Ishikawa (cell line): Measurements from ENCODE around the gene P2RX1.

Experiments used
- CEBPB ChIP-seq: IDR thresholded peaks from 2 replicates; pipeline ENCODE4 v1.6.1; 2012
- CREB1 ChIP-seq: IDR thresholded peaks from 2 replicates; pipeline ENCODE4 v1.6.1; 2012; ENCODE audit warnings: low read depth
- EGR1 ChIP-seq: IDR thresholded peaks from 2 replicates; pipeline ENCODE4 v1.6.1; 2012
- EP300 ChIP-seq: IDR thresholded peaks from 2 replicates; pipeline ENCODE4 v1.6.1; 2012; ENCODE audit warnings: borderline replicate concordance
- FOXM1 ChIP-seq: IDR thresholded peaks from 2 replicates; pipeline ENCODE4 v1.6.1; 2012; ENCODE audit warnings: low read depth, borderline replicate concordance
- NFIC ChIP-seq: IDR thresholded peaks from 2 replicates; pipeline ENCODE4 v1.6.1; 2012
- RAD21 ChIP-seq: IDR thresholded peaks from 2 replicates; pipeline ENCODE4 v1.6.1; 2012; ENCODE audit warnings: low read depth
- TAF1 ChIP-seq: IDR thresholded peaks from 2 replicates; pipeline ENCODE4 v1.6.1; 2012; ENCODE audit warnings: low read depth, mild to moderate bottlenecking
- TCF12 ChIP-seq: IDR thresholded peaks from 2 replicates; pipeline ENCODE4 v1.6.1; 2012; ENCODE audit warnings: low read depth
- TEAD4 ChIP-seq: IDR thresholded peaks from 2 replicates; pipeline ENCODE4 v1.6.1; 2012
- YY1 ChIP-seq: IDR thresholded peaks from 2 replicates; pipeline ENCODE4 v1.6.1; 2012; ENCODE audit warnings: low read depth
- ZBTB7A ChIP-seq: IDR thresholded peaks from 2 replicates; pipeline ENCODE4 v1.6.1; 2012; ENCODE audit warnings: low read depth
- TF ChIP-seq, protein P1 (sequence below): IDR thresholded peaks from 2 replicates; pipeline ENCODE4 v1.6.1; 2012
- TF ChIP-seq, protein P2 (sequence below): IDR thresholded peaks from 2 replicates; pipeline ENCODE4 v1.6.1; 2012; ENCODE audit warnings: low read depth, mild to moderate bottlenecking
- TF ChIP-seq, protein P3 (sequence below): IDR thresholded peaks from 2 replicates; pipeline ENCODE4 v1.6.1; 2012

The P2RX1 gene

DNA sequence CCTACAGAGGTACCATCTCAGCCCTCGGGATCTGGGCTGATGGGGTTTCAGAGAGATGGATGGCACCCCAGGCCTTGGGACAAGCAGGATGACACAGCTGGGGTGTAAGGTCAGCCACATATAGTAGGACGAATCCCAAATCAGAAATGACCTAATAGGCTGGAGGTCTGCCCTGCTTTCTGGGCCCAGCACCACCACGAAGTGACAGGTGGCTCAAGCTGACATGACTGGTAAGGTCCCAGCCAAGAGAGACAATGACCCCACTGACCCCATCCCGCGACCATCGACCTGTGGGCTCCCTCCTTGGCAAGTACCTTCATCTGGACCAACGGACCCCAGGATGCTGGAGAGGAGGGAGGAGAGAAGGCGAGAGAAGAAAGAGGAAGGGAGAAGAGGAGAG lies 39.0 kb downstream of the P2RX1 start:
- TF ChIP-seq EP300: no peak
- TF ChIP-seq, protein P1, sequence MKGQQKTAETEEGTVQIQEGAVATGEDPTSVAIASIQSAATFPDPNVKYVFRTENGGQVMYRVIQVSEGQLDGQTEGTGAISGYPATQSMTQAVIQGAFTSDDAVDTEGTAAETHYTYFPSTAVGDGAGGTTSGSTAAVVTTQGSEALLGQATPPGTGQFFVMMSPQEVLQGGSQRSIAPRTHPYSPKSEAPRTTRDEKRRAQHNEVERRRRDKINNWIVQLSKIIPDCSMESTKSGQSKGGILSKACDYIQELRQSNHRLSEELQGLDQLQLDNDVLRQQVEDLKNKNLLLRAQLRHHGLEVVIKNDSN: no peak
- no peak for TF ChIP-seq FOXM1
- TF ChIP-seq ZBTB7A: no peak
- no peak for TF ChIP-seq CREB1
- TF ChIP-seq TCF12: no peak
- TF ChIP-seq TEAD4: no peak
- TF ChIP-seq, protein P2, sequence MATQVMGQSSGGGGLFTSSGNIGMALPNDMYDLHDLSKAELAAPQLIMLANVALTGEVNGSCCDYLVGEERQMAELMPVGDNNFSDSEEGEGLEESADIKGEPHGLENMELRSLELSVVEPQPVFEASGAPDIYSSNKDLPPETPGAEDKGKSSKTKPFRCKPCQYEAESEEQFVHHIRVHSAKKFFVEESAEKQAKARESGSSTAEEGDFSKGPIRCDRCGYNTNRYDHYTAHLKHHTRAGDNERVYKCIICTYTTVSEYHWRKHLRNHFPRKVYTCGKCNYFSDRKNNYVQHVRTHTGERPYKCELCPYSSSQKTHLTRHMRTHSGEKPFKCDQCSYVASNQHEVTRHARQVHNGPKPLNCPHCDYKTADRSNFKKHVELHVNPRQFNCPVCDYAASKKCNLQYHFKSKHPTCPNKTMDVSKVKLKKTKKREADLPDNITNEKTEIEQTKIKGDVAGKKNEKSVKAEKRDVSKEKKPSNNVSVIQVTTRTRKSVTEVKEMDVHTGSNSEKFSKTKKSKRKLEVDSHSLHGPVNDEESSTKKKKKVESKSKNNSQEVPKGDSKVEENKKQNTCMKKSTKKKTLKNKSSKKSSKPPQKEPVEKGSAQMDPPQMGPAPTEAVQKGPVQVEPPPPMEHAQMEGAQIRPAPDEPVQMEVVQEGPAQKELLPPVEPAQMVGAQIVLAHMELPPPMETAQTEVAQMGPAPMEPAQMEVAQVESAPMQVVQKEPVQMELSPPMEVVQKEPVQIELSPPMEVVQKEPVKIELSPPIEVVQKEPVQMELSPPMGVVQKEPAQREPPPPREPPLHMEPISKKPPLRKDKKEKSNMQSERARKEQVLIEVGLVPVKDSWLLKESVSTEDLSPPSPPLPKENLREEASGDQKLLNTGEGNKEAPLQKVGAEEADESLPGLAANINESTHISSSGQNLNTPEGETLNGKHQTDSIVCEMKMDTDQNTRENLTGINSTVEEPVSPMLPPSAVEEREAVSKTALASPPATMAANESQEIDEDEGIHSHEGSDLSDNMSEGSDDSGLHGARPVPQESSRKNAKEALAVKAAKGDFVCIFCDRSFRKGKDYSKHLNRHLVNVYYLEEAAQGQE: no peak
- no peak for TF ChIP-seq CEBPB
- TF ChIP-seq, protein P3, sequence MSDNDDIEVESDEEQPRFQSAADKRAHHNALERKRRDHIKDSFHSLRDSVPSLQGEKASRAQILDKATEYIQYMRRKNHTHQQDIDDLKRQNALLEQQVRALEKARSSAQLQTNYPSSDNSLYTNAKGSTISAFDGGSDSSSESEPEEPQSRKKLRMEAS: no peak
- no peak for TF ChIP-seq YY1
- TF ChIP-seq RAD21: no peak
- no peak for TF ChIP-seq TAF1
- TF ChIP-seq NFIC: no peak
- TF ChIP-seq EGR1: no peak

DNA sequence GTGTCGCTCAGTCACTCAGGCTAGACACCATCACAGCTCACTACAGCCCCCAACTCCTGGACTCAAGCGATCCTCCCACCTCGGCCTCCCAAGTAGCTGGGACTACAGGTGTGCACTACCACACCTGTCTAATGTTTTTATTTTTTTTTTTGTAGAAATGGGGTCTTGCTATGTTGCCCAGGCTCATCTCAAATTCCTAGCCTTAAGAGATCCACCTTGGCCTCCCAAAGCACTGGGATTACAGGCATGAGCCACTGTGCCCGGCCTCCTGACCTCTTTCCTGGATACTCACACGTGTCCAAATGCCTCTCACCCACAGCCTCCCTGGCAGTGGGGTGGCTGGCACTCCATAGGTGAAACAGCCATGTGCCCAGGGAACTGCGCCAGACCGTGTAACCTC lies 40.9 kb downstream of the P2RX1 start:
- TF ChIP-seq EP300: no peak

DNA sequence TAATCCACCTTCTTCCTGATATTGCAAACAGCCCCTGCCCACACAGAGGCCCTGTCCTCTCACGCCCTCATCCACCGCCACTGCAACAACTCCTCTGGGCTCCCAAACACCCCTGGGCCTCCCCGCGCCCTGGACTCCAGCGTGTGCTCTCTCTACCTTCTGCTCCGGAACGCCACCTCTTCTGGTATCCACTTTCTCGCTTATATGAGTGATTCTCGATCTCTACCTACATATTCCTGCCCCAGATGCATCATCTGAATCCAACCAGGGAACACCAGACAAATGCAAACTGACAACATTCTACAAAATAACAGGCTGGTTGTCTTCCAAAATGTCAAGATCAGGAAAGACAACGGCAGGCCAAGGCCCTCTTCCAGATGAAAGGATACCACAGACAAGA lies 42.4 kb downstream of the P2RX1 start:
- TF ChIP-seq, protein P3: no peak
- TF ChIP-seq, protein P1: no peak
- TF ChIP-seq RAD21 (no peak), CREB1 (no peak), EGR1 (no peak), EP300 (no peak), CEBPB (no peak), TEAD4 (no peak), TCF12 (no peak), NFIC (no peak), ZBTB7A (no peak), FOXM1 (no peak), YY1 (no peak), TAF1 (no peak)
- TF ChIP-seq, protein P2: no peak

DNA sequence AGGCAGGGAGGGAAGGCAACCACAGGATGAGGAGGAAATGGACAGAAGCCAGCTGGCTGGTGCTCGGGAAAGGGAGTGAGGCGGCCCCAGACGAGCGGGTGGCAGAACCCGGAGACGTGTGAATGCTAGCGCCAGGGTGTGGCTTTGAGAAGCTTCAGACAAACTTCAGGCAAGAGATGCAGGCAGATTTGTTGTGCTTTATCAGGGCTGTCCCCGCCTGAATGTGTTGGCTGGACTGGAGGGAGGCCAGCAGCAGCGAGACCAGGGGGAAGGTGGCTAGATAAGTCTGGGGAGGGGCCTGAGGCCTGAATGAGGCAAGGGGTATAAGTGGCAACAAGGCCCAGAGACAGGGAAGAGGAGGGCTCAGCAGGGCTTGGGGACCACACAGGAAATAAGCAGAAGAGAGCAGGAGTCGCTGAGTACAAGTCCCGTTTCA lies 45.4 kb downstream of the P2RX1 start:
- TF ChIP-seq TAF1: no peak
- TF ChIP-seq TEAD4: no peak
- TF ChIP-seq CREB1: no peak

DNA sequence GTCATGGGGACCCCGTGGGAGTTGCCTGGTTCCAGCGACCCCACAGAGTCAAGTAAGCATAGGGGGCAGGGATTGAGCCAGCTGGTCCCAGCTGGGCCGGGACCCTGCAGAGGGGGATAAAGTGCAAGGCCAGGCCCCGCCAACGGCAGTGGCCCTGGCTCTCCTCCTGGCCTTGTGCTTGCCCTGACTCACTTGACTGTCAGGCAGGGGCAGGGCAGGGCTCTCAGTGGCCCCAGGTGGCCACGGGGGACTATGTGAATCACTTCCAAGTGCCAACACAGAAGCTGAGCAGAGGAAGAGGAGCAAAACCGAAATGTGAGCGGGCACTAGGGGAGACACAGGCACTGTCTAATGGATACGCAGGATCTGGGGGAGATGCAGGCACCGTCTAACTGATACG lies 48.7 kb downstream of the P2RX1 start:
- TF ChIP-seq YY1 (no peak), ZBTB7A (no peak)

DNA sequence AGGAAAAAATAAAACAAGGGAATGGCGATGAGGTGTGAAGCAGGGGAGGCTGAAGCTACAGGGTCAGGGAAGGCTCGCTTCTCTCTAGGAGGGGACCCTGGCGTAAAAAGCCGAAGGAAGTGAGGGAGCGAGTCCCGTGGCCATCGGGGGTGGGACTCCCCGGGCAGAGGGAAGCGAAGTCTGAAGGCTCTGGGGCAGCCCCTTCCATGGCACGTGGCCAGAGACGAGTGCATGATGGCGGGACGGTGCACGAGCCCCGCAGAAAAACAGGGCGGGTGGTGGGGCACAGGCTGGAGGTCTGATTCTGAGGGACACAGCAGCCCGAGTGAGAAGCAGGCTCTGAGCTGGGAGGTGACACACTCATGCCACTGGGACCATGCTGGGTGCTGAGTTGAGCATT lies 49.2 kb downstream of the P2RX1 start:
- TF ChIP-seq TCF12 (no peak), EP300 (no peak), FOXM1 (no peak), CREB1 (no peak), ZBTB7A (no peak), CEBPB (no peak), TEAD4 (no peak), NFIC (no peak), TAF1 (no peak), EGR1 (no peak), RAD21 (no peak), YY1 (no peak)
- TF ChIP-seq, protein P3: no peak
- TF ChIP-seq, protein P1: no peak
- TF ChIP-seq, protein P2: no peak
